A204.1 (cell line): Measurements from ENCODE around the gene CFL2.

Experiments used
- FAIRE-seq: peaks from 2 replicates; lab custom pipeline; 2012; peaks lifted over from hg19 to GRCh38; lab: Jason Lieb, UNC

The CFL2 gene

DNA sequence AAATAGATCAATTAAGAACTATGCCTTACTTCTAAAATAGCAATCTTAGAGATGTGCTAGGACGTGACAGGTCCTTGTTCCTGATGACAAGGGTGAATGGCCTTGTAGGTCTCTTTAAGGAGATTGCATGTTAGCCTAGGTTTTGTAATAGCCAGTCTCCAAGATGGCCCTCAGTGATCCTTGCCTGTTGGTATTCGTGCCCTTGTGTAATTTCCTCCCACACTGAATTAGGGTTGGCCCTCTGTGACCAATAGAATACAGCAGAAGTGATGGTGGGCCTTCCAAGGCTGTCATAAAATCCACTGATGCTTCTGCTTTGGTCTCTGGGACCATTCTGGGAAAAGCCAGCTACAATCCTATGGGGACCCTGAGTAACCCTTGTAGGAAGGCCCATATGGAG lies 46.3 kb downstream of the CFL2 start:
- FAIRE-seq, result no peak

DNA sequence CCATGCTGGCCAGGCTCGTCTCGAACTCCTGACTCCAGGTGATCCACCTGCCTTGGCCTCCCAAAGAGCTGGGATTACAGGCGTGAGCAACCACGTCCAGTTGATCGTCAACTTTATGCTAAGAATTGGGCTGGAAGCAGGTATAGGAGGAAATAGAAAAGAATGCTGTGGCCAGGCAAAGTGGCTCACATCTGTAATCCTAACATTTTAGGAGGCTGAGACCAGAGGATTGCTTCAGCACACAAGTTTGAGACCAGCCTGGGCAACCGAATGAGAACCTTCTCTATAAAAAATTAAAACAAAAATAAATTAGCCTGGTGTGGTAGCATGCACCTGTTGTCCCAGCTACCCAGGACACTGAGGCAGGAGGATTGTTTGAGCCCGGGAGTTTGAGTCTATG lies 47.4 kb downstream of the CFL2 start:
- FAIRE-seq, result no peak

DNA sequence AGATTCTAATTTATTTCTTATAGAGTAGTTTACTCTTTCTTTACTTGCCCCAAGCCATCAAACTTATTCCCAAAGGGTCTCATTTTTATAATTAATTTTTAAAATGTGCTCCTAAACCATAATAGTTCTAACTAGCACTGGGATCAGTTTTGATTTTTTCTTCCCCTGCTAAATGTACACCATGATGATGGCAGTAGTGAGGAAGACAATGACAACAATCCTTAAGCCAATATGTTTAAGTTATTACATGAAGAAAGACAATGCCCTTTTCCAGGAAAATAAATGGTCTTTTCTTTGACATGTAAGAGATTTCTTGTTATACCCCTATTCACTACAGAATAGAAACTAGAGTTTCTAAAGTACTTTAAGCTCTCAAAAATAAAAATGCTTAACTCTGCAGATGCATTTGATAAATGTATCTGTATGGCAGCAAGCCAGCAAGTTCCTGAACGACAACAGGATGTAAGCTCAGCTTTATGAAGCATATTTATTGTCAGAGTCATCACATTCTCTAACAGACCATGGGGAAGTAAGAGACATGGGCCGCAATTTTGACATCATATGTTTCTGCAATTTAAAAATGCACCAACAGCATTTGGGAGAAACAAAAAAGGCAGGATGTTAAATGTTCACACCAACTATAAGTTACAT lies 48.5 kb downstream of the CFL2 start:
- no peak for FAIRE-seq

DNA sequence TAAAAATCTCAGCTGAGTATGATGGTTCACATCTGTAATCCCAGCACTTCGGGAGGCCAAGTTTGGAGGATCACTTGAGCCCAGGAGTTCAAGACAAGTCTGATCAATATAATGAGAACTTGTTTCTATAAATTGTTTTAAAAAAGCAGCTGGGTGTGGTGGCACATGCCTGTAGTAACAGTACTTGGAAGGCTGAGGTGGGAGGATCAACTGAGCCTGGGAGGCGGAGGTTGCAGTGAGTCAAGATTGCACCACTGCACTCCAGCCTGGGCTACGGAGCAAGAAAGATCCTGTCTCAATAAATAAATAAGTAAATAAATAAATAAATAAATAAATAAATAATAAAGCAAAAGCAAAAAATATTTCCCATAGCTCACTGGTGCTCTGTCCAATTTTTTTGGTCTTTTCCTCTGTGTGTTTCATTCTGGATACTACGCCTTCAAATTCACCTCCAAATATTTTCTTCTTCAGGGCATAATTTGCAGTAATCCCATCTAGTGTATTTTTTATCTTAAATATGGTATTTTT lies 51.8 kb downstream of the CFL2 start:
- FAIRE-seq, result no peak

DNA sequence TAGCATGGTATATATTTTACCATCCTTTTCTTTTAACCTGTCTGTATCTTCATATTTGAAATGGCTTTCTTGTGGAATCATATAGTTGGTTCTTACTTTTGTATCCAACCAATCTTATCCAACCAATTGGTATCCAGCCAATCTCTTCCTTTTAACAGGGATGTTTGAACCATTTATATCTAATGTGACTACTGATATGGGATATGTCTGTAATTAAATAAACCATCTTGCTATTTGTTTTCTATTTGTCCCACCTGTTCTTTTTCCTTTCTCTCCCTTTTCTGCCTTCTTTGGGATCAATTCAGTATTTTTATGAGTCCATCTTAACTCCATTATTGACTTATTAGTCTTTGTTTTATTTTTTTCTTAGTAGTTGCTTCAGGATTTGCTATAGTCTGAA lies 53.6 kb downstream of the CFL2 start:
- no peak for FAIRE-seq
